HCT116 (cell line): Measurements from ENCODE around the gene EDNRA.

ENCODE experiments used
- EZH2 ChIP-seq: fragments of 200-600 bp; sonication (generic); IDR thresholded peaks from 2 replicates; pipeline ENCODE4 v1.6.1; 2017; ENCODE audit warnings: antibody characterized with exemption, mixed run types
- EZH2phosphoT487 ChIP-seq: fragments of 200-600 bp; IDR thresholded peaks from 2 replicates; pipeline ENCODE4 v1.6.1; 2018; ENCODE audit warnings: antibody characterized with exemption, borderline replicate concordance
- FOSL1 ChIP-seq: IDR thresholded peaks from 2 replicates; pipeline ENCODE4 v1.6.1; 2012; ENCODE audit warnings: low read depth
- JUND ChIP-seq: IDR thresholded peaks from 2 replicates; pipeline ENCODE4 v1.6.1; 2012
- POLR2A ChIP-seq: IDR thresholded peaks from 2 replicates; pipeline ENCODE4 v1.7.0; 2011; ENCODE audit warnings: borderline replicate concordance; ENCODE audit not compliant: insufficient read depth, insufficient read length; ENCODE audit errors: extremely low read depth
- POLR2AphosphoS5 ChIP-seq: IDR thresholded peaks from 2 replicates; pipeline ENCODE4 v1.6.1; 2011; ENCODE audit warnings: mild to moderate bottlenecking, low read depth, low read length, moderate library complexity
- RAD21 ChIP-seq: IDR thresholded peaks from 2 replicates; pipeline ENCODE4 v1.6.1; 2012; ENCODE audit warnings: low read depth, mild to moderate bottlenecking
- YY1 ChIP-seq: IDR thresholded peaks from 2 replicates; pipeline ENCODE4 v1.6.1; 2011; ENCODE audit warnings: low read length, low read depth, moderate library complexity, mild to moderate bottlenecking; ENCODE audit not compliant: insufficient replicate concordance; ENCODE audit errors: extremely low read depth
- TF ChIP-seq, protein P1 (sequence below), 3 experiments: fragments of 200-600 bp in 1 of 3; sonication (generic) in 1 of 3; IDR thresholded peaks in 2 of 3; conservative IDR thresholded peaks in 1 of 3; 2 replicates each; pipeline ENCODE4 v1.5.1; 2012 to 2017; ENCODE audit warnings: low read depth in 2 of 3, low read length in 2 of 3, antibody characterized with exemption in 1 of 3, borderline replicate concordance in 1 of 3, control low read depth in 1 of 3, mild to moderate bottlenecking in 1 of 3, mixed read lengths in 1 of 3, mixed run types in 1 of 3, moderate library complexity in 1 of 3; ENCODE audit not compliant: insufficient read depth in 1 of 3
- TF ChIP-seq, protein P2 (sequence below): IDR thresholded peaks from 2 replicates; pipeline ENCODE4 v1.6.1; 2012; ENCODE audit warnings: low read depth
- TF ChIP-seq, protein P3 (sequence below): IDR thresholded peaks from 2 replicates; pipeline ENCODE4 v1.6.1; 2012
- TF ChIP-seq, protein P4 (sequence below): IDR thresholded peaks from 2 replicates; pipeline ENCODE4 v1.6.1; 2012

DNA sequence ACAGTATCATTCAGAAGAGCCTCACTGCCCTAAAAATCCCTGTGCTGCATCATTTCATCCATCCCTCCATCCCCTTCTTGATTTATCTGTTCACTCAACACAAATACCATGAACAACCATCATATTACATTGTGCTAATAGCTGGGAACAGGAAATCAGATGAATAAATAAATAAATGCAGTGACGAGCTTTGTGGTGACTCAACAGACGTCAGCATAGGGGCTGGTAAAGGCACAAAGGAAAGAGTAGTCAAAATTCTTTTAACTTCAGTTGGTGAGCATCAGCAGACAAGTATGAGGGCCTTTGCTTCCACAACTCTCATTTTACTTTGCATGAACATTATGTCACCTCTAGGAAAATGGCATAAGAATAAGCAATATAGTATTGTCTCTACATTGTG, 65.5 kb downstream of the EDNRA start:
- TF ChIP-seq, protein P1, sequence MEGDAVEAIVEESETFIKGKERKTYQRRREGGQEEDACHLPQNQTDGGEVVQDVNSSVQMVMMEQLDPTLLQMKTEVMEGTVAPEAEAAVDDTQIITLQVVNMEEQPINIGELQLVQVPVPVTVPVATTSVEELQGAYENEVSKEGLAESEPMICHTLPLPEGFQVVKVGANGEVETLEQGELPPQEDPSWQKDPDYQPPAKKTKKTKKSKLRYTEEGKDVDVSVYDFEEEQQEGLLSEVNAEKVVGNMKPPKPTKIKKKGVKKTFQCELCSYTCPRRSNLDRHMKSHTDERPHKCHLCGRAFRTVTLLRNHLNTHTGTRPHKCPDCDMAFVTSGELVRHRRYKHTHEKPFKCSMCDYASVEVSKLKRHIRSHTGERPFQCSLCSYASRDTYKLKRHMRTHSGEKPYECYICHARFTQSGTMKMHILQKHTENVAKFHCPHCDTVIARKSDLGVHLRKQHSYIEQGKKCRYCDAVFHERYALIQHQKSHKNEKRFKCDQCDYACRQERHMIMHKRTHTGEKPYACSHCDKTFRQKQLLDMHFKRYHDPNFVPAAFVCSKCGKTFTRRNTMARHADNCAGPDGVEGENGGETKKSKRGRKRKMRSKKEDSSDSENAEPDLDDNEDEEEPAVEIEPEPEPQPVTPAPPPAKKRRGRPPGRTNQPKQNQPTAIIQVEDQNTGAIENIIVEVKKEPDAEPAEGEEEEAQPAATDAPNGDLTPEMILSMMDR (IDR thresholded peaks at IDR 0.05 in 2 of 3, conservative IDR thresholded peaks at IDR 0.05 in 1 of 3; ENCODE audit: borderline replicate concordance in 1 of 3, insufficient read depth in 1 of 3, low read depth in 2 of 3, low read length in 2 of 3) = no peak
- no peak for TF ChIP-seq YY1
- no peak for TF ChIP-seq JUND
- TF ChIP-seq, protein P2, sequence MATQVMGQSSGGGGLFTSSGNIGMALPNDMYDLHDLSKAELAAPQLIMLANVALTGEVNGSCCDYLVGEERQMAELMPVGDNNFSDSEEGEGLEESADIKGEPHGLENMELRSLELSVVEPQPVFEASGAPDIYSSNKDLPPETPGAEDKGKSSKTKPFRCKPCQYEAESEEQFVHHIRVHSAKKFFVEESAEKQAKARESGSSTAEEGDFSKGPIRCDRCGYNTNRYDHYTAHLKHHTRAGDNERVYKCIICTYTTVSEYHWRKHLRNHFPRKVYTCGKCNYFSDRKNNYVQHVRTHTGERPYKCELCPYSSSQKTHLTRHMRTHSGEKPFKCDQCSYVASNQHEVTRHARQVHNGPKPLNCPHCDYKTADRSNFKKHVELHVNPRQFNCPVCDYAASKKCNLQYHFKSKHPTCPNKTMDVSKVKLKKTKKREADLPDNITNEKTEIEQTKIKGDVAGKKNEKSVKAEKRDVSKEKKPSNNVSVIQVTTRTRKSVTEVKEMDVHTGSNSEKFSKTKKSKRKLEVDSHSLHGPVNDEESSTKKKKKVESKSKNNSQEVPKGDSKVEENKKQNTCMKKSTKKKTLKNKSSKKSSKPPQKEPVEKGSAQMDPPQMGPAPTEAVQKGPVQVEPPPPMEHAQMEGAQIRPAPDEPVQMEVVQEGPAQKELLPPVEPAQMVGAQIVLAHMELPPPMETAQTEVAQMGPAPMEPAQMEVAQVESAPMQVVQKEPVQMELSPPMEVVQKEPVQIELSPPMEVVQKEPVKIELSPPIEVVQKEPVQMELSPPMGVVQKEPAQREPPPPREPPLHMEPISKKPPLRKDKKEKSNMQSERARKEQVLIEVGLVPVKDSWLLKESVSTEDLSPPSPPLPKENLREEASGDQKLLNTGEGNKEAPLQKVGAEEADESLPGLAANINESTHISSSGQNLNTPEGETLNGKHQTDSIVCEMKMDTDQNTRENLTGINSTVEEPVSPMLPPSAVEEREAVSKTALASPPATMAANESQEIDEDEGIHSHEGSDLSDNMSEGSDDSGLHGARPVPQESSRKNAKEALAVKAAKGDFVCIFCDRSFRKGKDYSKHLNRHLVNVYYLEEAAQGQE = no peak
- TF ChIP-seq RAD21 = no peak
- TF ChIP-seq POLR2A = no peak
- TF ChIP-seq, protein P3, sequence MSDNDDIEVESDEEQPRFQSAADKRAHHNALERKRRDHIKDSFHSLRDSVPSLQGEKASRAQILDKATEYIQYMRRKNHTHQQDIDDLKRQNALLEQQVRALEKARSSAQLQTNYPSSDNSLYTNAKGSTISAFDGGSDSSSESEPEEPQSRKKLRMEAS = no peak
- no peak for TF ChIP-seq POLR2AphosphoS5
- no peak for TF ChIP-seq EZH2
- TF ChIP-seq, protein P4, sequence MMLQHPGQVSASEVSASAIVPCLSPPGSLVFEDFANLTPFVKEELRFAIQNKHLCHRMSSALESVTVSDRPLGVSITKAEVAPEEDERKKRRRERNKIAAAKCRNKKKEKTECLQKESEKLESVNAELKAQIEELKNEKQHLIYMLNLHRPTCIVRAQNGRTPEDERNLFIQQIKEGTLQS = no peak
- no peak for TF ChIP-seq FOSL1
- TF ChIP-seq EZH2phosphoT487 = no peak
